Right renal pelvis (tissue), 4 donors: ENCODE data around the gene PON2. TPM values are rescaled to one million over a fixed set of nuclear protein-coding genes. Genes with fewer than 3 reads are reported as not detected.

Experiments
- polyA plus RNA-seq, 4 donors: library from polyadenylated mRNA; unstranded; fragments of 120-200 nt; gene quantifications; one replicate each; pipeline ENCODE4 v1.2.1, GENCODE V29; 2013; ENCODE audit not compliant: insufficient read length in 4 of 4

Gene PON2
- polyA plus RNA-seq, 4 donors, result 123 to 214 (median 177) TPM

Other genes with a start within 250 kb of the PON2 start
- under 1 TPM; 0.34 to 0.55 (median 0.43) TPM for gene PON1, start 110.5 kb downstream of the PON2 start, polyA plus RNA-seq
- gene PON3, start 38.7 kb downstream of the PON2 start, polyA plus RNA-seq, result 1 to 10 TPM in 3 of 4 donors, under 1 TPM in 1; 0.82 to 3.1 (median 1.5) TPM
- gene ASB4, start 50.9 kb upstream of the PON2 start, polyA plus RNA-seq, result under 1 TPM; 0.08 to 0.24 (median 0.15) TPM
- gene PDK4, start 161.5 kb upstream of the PON2 start, polyA plus RNA-seq, result 10 to 100 TPM; 17.9 to 28.7 (median 20.4) TPM